AG04449 (cell line): ENCODE measurements around the gene SORL1.

Experiments
- CTCF ChIA-PET: fragments of 350-600 bp; formaldehyde crosslinking; extraction: SDS; loops from one replicate; lab custom pipeline; 2021; ENCODE audit warnings: antibody characterized with exemption; lab: Yijun Ruan, JAX
- POLR2A ChIA-PET: fragments of 400-600, 350-600 bp; formaldehyde crosslinking; extraction: SDS; loops from one replicate; lab custom pipeline; 2020; ENCODE audit warnings: antibody characterized with exemption, inconsistent platforms; lab: Yijun Ruan, JAX
- DNase-seq: peaks from one replicate; pipeline ENCODE4 v3.0.0-alpha.2; 2010; ENCODE audit warnings: low read depth, low spot score
- H3K4me3 ChIP-seq: 2 replicates; pipeline ENCODE4 v1.5.1; 2011; ENCODE audit warnings: low read depth, mild to moderate bottlenecking, control low read depth, low read length
- TF ChIP-seq, protein P1 (sequence below): IDR thresholded peaks from one replicate; pipeline ENCODE4 v1.5.1; 2011; ENCODE audit warnings: mild to moderate bottlenecking, moderate library complexity, low read length, control low read depth, inconsistent platforms; ENCODE audit not compliant: insufficient read depth; ENCODE audit errors: missing control alignments

Gene SORL1

DNA sequence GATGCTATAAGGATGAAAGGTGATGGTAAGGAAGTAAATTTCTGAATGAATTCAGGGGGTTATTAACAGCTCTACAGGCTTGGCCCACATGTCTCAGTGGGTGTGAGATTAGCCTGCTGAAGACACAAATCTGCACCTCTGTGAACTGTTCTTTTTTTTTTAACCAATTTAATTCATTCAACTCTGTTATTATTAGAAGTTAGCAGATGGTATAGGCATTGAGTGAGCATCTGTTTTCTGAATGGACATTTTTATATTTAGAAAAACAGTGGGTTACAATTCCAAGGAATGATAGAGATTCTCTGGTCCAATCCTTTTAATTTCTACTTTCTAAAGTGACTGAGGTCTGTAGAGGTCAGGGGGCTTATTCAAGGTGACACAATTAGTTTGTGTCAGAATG, 122.7 kb downstream of the SORL1 start:
- ChIA-PET CTCF (interaction anchor here (1.1 kb wide), 1 partner anchor 255 kb away, joined by 5 read pairs; no protein-coding TSS in a partner anchor), POLR2A (no interaction called here)
- TF ChIP-seq, protein P1, sequence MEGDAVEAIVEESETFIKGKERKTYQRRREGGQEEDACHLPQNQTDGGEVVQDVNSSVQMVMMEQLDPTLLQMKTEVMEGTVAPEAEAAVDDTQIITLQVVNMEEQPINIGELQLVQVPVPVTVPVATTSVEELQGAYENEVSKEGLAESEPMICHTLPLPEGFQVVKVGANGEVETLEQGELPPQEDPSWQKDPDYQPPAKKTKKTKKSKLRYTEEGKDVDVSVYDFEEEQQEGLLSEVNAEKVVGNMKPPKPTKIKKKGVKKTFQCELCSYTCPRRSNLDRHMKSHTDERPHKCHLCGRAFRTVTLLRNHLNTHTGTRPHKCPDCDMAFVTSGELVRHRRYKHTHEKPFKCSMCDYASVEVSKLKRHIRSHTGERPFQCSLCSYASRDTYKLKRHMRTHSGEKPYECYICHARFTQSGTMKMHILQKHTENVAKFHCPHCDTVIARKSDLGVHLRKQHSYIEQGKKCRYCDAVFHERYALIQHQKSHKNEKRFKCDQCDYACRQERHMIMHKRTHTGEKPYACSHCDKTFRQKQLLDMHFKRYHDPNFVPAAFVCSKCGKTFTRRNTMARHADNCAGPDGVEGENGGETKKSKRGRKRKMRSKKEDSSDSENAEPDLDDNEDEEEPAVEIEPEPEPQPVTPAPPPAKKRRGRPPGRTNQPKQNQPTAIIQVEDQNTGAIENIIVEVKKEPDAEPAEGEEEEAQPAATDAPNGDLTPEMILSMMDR = no peak

DNA sequence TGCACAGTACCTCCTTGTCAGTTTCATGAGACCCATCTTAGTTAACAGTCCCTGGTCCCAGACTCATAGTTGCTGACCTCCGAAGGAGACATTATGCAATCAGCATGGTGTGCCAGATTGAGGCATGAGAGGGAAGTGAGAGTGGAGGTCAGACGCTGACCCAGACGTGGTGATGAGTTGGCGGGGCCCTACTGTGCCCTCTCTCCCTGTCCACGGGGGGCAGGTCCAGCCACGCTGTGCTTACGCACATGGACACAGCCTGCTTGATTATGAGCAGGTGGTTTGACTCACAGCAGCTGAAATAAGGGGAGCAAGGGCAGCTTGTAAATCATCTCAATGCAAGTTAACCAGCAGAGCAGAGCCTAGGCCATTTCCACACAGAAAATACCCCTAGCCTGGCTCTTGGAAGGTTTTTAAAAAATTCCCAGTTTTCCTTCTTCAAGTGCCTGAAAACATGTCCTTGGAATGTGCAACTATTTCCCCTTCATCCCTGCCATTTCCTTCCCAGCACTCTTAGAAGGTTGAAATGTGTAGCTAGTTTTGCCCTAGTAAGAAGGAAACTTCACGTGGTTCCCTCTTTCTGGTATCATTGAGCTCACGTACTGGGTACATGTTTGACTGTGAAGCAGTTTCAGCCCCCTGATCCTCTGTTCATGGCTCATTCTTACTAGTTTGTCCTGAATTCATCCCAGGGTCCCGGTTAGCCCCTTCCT, 123.3 kb downstream of the SORL1 start:
- no peak overlapping the region for H3K4me3 ChIP-seq
- POLR2A ChIA-PET = no interaction called here
- no peak for DNase-seq
- CTCF ChIA-PET = interaction anchor here (1.0 kb wide), 1 partner anchor 16 kb away, joined by 3 read pairs; no protein-coding TSS in a partner anchor
- TF ChIP-seq, protein P1 = no peak

More for the DNA sequence above, 122.7 kb downstream of the SORL1 start:
- no peak overlapping the region for H3K4me3 ChIP-seq
- DNase-seq = no peak

DNA sequence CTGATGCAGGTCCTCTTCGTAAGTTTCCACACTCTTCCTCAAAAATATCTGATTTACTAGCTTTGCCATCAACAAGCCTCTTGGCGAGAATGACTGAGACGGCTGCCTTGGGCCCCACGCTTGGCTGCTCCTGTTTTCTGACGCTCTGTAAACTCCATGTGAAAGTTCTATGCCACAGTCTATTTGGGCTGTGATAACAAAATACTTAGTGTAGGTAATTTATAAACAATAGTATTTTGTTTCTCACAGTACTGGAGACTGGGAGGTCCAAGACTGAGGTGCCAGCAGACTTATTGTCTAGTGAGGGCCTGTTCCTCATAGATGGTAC, 123.8 kb downstream of the SORL1 start:
- no peak for DNase-seq
- TF ChIP-seq, protein P1 = no peak
- no peak overlapping the region for H3K4me3 ChIP-seq
- POLR2A ChIA-PET = no interaction called here
- CTCF ChIA-PET = interaction anchor here (1.0 kb wide), 1 partner anchor 16 kb away, joined by 3 read pairs; no protein-coding TSS in a partner anchor

DNA sequence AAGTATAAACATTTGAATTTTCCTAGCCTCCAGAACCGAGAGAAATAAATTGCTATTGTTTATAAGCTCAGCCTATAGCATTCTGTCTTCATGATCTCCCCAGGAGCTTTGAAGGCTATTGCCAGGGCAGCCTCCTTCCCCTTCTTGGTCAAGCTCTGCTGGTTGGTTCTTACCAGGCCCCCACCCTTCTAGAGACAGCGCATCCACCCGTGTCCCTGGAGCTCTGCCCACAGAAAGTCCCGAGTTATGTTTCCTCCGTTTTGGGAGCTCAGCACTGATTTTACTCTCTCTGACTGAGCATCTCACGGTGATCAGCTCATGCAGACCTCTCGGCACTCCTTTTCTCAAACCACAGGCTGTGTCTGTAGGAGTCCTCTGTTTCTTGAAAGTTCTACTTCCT, 124.4 kb downstream of the SORL1 start:
- POLR2A ChIA-PET = no interaction called here
- CTCF ChIA-PET = interaction anchor here (1.0 to 1.6 kb wide), 2 partner anchors 15 to 930 kb away, joined by 3 to 4 read pairs; no protein-coding TSS in a partner anchor
- TF ChIP-seq, protein P1 = no peak
- no peak for DNase-seq
- H3K4me3 ChIP-seq = no peak overlapping the region

DNA sequence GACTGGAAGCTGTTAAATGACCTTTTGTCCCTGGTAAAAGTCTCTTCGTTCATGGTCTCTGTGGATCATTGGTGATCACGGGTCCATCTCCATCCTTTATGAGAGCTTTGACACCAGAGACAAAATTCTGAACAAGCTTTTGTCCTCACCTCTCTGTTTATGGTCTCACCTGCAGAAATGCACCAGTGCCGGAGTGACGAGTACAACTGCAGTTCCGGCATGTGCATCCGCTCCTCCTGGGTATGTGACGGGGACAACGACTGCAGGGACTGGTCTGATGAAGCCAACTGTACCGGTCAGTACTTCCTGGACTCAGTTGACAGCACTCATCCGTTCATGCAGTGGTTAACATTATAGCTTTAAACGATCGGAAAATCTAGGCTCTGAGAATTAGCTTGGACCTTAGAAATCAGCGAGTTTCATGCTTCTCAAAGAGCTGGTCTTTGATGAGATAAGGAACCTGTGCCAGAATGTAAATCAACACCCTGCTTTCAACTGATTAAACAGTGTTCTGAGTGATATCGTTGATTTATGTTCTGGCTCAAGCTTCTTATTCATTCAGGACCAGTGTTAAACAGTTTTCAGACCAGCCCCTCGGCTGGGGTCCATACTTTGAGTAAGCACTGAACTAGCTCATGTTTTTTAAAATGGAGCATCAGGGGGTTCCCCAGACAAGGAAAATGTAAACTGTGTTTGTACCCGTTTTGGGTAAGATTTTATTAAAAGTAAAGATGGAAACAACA, 125.2 kb downstream of the SORL1 start:
- POLR2A ChIA-PET = no interaction called here
- H3K4me3 ChIP-seq = no peak overlapping the region
- DNase-seq = no peak
- TF ChIP-seq, protein P1 = no peak
- CTCF ChIA-PET = interaction anchor here (1.6 to 2.1 kb wide), 2 partner anchors 14 to 929 kb away, joined by 4 to 12 read pairs; no protein-coding TSS in a partner anchor

DNA sequence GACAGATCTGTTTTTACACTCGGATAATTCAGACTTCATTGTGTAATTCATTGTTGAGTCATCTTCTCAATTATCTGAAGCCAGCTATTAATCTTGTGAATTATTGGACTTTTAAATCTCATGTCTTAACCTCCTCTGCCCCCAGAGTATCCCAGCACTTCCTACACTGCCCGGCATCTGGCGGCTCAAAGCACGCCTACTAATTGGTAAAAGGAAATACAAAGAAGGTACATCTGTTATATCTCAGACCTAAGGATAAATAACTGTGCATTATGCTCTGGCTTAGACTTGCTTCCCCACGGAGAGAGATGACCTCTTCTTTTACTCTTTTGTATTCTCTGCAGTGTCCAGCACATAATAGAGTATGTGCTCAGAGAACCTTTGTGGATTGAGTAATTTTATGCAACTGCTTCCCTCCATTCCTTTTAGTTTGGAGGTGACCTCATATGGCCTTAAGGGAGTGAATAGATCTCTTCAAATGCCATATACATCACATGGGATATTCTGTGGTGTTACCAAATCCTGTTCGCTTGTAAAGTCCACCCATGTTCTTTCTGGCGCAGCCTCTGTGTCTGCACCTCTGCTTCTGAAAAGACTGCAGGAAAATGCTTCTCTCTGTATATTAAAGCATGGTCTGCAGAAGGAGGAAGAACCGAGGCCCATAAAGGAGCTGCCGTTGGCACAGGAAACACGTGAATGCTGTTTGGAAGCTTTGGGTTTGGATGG, 126.3 kb downstream of the SORL1 start:
- TF ChIP-seq, protein P1 = no peak
- DNase-seq = no peak
- POLR2A ChIA-PET = no interaction called here
- H3K4me3 ChIP-seq = no peak overlapping the region
- CTCF ChIA-PET = interaction anchor here (1.6 to 2.1 kb wide), 2 partner anchors 13 to 928 kb away, joined by 4 to 12 read pairs; no protein-coding TSS in a partner anchor
